HG02884 (cell line): ENCODE data around the gene ZNF670.
A peak's percentile ranks its signal among the peaks of the same experiment; 100 is the strongest.
"Not testable (repeated sequence)": the region's sequence is repeated elsewhere in the genome, so short reads cannot be mapped to it uniquely, and the experiment has no call there.

ENCODE experiments used
- ATAC-seq: cut with Tn5 transposase; IDR thresholded peaks from one replicate; pipeline ENCODE4 v1.9.1; 2021; ENCODE audit warnings: mild to moderate bottlenecking, moderate library complexity; ENCODE audit not compliant: unreplicated experiment

The ZNF670 gene

GRCh38 chr1:247078258-247079140, at the start of gene ZNF670:
TSS of gene ZNF670 (minus strand) at chr1:247078811. CDS start at chr1:247078596, 215 bp downstream.
- peak; percentile 99 for ATAC-seq

- not testable (repeated sequence) for ATAC-seq
These were observed 49.1 kb upstream of the ZNF670 start for GRCh38 chr1:247127519-247128282.

GRCh38 chr1:247126601-247127000, 48.0 kb upstream of the ZNF670 start:
- peak; percentile 52 for ATAC-seq

- peak; percentile 98 for ATAC-seq
These were observed 47.6 kb upstream of the ZNF670 start for GRCh38 chr1:247126166-247126565.

GRCh38 chr1:247121382-247121781, 42.8 kb upstream of the ZNF670 start:
- no peak for ATAC-seq

- ATAC-seq: not testable (repeated sequence)
These were observed 41.7 kb upstream of the ZNF670 start for GRCh38 chr1:247120408-247120668.

- ATAC-seq: no peak
These were observed 41.2 kb upstream of the ZNF670 start for GRCh38 chr1:247119600-247120407.

- no peak for ATAC-seq
These were observed 40.4 kb upstream of the ZNF670 start for GRCh38 chr1:247118946-247119446.

GRCh38 chr1:247115545-247115944, 36.9 kb upstream of the ZNF670 start:
- no peak for ATAC-seq

GRCh38 chr1:247115141-247115510, 36.5 kb upstream of the ZNF670 start:
- ATAC-seq: no peak

GRCh38 chr1:247114351-247115140, 35.9 kb upstream of the ZNF670 start:
- ATAC-seq: no peak

- ATAC-seq: no peak
These were observed 35.2 kb upstream of the ZNF670 start for GRCh38 chr1:247113733-247114271.

GRCh38 chr1:247113094-247113497, 34.5 kb upstream of the ZNF670 start:
- ATAC-seq: no peak

GRCh38 chr1:247112479-247112781, 33.8 kb upstream of the ZNF670 start:
- ATAC-seq: no peak

- no peak for ATAC-seq
These were observed 33.3 kb upstream of the ZNF670 start for GRCh38 chr1:247111700-247112478.

- ATAC-seq: no peak
These were observed 32.7 kb upstream of the ZNF670 start for GRCh38 chr1:247111259-247111699.

GRCh38 chr1:247110627-247111258, 32.1 kb upstream of the ZNF670 start:
- no peak for ATAC-seq

- no peak for ATAC-seq
These were observed 29.1 kb upstream of the ZNF670 start for GRCh38 chr1:247107694-247108093.

GRCh38 chr1:247105966-247106365, 27.4 kb upstream of the ZNF670 start:
- no peak for ATAC-seq
